HG03066 (cell line): ENCODE data around the gene ABCC1.
"Not testable (repeated sequence)": the region's sequence is repeated elsewhere in the genome, so short reads cannot be mapped to it uniquely, and the experiment has no call there.

Experiments
- ATAC-seq: cut with Tn5 transposase; IDR thresholded peaks from one replicate; pipeline ENCODE4 v1.9.1; 2021; ENCODE audit warnings: low read depth; ENCODE audit not compliant: unreplicated experiment

ABCC1 gene

DNA sequence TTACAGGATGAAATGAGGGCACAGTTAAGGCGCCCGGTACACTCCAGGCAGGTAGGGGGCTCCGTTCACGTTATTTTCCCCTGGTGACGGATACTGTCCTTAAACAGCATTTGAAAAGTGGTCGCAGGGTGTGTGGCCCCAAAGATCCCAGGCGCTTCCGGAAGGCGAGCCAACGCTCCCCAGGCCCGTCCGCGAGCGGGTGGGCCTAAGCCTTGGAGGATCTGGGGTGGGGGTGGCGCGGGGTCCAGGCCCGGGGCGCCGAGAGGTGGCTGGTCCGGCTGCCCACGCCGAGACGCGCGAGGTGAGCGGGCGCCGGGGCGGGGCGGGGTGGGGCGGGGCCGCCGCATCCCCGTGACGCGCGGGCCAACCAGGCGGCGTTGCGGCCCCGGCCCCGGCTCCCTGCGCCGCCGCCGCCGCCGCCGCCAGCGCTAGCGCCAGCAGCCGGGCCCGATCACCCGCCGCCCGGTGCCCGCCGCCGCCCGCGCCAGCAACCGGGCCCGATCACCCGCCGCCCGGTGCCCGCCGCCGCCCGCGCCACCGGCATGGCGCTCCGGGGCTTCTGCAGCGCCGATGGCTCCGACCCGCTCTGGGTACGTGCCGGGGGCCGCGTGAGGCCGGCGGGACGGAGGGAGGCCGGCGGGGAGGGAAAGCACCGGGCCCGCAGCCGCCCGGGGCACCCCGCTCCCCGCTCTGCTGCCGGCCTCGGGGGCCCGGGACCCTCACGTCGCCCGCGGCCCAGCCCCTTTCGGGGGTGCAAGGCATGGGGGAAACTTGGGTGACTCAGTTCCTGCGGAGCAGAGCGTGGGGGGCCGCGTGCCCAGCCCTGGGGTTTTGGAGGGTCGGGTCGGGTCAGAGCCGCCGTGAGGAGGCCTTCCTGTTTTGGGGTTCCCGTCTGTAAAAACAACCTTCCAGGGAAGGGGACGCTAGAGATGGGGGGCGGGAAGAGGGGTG is at the start of gene ABCC1:
TSS of gene ABCC1 (plus strand) at position 407 of the 951 bp plus-strand sequence. CDS start at position 543, 136 bp downstream.
- peak; percentile 67 for ATAC-seq

DNA sequence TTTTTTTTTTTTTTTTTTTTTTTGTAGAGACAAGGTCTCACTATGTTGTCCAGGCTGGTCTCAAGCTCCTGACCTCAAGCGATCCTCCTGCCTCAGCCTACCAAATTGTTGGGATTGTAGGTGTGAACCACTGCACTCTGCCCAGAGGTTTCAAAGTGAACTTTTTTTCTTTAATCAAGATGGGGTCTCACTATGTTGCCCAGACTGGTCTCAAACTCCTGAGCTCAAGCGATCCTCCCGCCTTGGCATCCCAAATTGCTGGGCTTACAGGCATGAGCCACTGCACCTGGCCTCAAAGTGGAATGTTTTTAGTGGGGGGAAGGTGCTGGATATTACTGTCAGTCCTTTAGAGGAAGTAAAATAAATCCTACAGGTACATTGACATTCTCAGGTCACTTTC is 49.1 kb upstream of the ABCC1 start:
- no peak for ATAC-seq

DNA sequence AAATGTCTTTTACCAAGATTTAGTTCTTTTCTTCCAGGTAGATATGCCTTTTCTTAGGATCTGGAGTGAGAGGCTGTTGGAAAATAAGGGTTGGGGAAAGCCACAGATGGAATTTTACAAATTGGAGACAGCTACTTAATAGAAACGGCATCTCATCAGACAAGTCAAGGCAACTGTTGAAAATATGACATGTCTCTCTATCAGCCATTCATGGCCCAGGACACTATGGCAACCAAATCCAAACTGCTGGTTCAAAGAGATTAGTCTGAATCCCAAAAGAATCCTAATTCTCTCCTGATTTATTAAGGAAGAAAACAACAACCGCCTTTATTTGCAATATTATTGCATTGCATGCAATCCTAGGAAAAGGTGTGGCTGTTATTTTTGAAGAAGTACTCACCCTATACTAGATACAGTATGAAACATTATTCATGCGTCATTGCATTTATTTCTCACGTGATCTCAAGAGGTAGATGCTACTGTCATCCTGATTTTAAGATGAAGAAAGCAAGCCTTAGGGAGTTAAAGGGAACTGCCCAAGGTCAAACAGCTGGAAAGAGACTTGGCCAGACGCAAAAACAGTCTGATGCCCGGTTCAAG is 48.4 kb upstream of the ABCC1 start:
- ATAC-seq = no peak

DNA sequence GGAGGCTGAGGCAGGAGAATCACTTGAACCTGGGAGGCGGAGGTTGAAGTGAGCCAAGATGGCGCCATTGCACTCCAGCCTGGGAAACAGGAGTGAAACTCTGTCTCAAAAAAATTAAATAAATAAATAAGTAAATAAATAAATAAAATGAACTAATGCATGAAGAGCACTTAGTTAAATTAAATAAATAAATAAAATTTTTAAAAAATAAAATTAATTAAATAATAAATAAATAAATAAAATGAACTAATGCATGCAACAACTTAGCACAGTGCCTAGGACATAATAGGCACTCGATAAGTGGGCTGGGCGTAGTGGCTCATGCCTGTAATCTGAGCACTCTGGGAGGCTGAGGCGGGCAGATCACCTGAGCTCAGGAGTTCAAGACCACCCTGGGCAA is 45.5 kb upstream of the ABCC1 start:
- no peak for ATAC-seq

DNA sequence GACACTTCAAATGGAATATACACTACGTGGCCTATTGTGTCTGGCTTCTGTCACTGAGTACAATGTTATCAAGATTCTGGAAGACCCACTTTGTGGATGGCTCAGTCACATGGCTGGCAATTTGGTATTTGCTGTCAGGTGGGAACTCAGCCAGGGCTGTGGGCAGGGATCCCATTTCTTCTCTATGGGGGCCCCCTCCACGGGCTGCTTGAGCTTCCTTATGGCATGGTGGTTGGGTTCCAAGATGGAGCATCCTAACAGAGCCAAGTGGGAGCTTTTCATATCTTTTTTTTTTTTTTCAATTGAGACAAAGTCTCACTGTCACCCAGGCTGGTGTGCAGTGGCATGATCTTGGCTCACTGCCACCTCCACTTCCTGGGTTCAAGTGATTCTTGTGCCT is 43.0 kb upstream of the ABCC1 start:
- ATAC-seq = no peak

DNA sequence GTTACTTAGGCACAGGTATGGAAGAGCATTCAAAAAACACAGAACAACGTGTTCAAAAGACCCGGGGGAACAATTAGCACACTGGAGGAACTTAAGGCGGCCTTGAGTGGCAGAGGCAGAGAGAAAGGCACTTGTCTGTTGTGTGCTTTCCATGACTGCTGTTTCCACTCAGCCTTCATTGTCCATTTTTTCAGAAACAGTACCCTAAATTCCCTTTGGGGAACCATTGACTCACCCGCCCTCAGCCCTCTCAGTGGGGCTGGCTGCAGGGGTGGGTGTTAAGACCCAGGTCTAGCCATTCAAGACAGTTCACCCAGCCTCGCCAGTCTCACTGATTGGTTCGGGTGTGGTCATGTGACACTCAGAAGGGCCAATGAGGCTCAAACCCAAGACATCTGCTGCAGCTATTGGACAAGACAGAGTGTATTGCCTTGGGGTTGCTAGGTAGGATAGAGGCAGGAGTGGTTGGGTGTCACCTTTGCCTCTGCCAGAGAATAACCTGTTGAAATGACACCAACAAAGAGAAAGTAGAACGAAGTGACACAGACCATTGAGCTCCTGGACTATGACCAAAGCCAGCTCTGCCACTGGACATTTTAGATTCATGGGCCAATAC is 41.4 kb upstream of the ABCC1 start:
- ATAC-seq = peak; percentile 99

DNA sequence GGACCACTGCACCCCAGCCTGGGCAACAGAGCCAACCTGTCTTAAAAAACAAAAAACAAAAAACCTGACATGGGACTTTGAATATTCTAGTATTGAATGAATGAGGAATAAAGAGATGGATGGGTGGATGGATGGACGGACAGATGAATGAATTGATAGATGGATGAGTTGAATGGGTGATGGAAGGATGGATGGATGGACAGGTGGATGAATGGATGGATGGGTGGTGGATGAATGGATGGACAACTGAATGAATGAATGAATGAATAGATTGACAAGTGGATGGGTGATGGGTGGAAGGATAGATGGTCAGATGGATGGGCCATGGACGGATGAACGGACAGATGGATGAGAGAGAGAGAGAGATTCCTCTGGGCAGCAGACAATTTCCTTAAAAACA is 38.2 kb upstream of the ABCC1 start:
- no peak for ATAC-seq

GRCh38 chr16:15913046-15913698 is 36.2 kb upstream of the ABCC1 start:
- ATAC-seq = no peak

DNA sequence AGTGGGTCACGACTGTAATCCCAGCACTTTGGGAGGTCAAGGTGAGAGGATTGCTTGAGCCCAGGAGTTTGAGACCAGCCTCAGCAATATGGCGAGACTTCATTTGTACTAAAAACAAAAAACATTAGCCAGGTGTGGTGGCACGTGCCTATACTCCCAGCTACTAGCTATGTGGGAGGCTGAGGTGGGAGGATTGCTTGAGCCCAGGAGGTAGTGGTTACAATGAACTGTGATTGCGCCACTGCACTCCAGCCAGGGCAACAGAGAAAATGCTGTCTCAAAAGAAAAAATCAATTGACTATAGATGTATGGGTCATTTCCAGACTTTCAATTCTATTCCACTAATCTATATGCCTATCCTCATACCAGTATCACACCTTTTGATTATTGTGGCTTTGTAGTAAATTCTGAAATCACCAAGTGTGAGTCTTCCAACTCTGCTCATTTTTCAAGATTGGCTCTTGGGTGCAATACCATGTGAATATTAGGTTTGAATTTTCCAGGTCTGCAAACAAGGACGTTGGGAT is 33.8 kb upstream of the ABCC1 start:
- ATAC-seq = no peak

DNA sequence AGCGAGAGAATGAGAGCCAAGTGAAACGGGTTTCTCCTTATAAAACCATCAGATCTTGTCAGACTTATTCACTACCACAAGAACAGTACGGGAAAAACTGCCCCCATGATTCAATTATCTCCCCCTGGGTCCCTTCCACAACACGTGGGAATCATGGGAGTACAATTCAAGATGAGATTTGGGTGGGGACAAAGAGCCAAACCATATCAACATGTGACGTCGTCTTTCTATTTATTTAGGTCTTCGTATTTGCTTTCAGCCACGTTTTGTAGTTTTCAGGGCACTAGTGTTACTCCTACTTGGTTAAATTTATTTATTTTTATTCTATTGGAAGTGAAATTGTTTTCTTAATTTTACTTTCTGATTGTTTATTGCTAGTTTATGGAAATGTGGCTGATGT is 33.1 kb upstream of the ABCC1 start:
- ATAC-seq = no peak

DNA sequence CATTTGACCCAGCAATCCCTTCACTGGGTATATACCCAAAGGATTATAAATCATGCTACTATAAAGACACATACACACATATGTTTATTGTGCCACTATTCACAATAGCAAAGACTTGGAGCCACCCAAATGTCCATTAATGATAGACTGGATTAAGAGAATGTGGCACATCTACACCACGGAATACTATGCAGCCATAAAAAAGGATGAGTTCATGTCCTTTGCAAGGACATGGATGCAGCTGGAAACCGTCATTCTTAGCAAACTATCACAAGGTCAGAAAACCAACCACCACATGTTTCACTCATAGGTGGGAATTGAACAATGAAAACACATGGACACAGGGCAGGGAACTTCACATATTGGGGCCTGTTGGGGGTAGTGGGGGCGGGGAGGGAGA is 31.1 kb upstream of the ABCC1 start:
- ATAC-seq = not testable (repeated sequence)

- ATAC-seq = no peak
These were observed 30.1 kb upstream of the ABCC1 start for GRCh38 chr16:15919331-15919730.

- no peak for ATAC-seq
These were observed 24.4 kb upstream of the ABCC1 start for GRCh38 chr16:15924996-15925395.

- no peak for ATAC-seq
These were observed 23.8 kb upstream of the ABCC1 start for GRCh38 chr16:15925631-15926030.

- ATAC-seq = no peak
These were observed 20.9 kb upstream of the ABCC1 start for GRCh38 chr16:15928261-15929104.

- no peak for ATAC-seq
These were observed 16.5 kb upstream of the ABCC1 start for GRCh38 chr16:15932939-15933338.

DNA sequence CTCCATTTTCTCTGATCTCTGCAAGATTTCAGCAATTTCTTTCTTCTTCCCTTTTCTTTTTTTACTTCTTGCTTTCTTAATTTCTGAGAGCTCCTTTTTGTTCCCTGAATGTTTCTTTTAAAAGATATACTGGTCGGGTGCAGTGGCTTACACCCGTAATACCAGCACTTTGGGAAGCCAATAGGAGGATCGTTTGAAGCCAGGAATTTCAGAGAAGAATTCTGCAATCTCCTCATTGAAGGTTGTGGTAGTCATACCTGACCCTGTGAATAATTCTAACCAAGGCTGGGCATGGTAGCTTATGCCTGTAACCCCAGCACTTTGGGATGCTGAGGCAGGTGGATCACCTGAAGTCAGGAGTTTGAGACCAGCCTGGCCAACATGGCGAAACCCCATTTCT is 15.6 kb upstream of the ABCC1 start:
- no peak for ATAC-seq

- ATAC-seq = no peak
These were observed 14.4 kb upstream of the ABCC1 start for GRCh38 chr16:15934991-15935390.

GRCh38 chr16:15936809-15937208 is 12.6 kb upstream of the ABCC1 start:
- not testable (repeated sequence) for ATAC-seq
